Ishikawa (cell line): ENCODE data around the gene RHBDL3.

Experiments used
- CEBPB ChIP-seq: IDR thresholded peaks from 2 replicates; pipeline ENCODE4 v1.6.1; 2012
- CREB1 ChIP-seq: IDR thresholded peaks from 2 replicates; pipeline ENCODE4 v1.6.1; 2012; ENCODE audit warnings: low read depth
- EGR1 ChIP-seq: IDR thresholded peaks from 2 replicates; pipeline ENCODE4 v1.6.1; 2012
- EP300 ChIP-seq: IDR thresholded peaks from 2 replicates; pipeline ENCODE4 v1.6.1; 2012; ENCODE audit warnings: borderline replicate concordance
- FOXM1 ChIP-seq: IDR thresholded peaks from 2 replicates; pipeline ENCODE4 v1.6.1; 2012; ENCODE audit warnings: low read depth, borderline replicate concordance
- NFIC ChIP-seq: IDR thresholded peaks from 2 replicates; pipeline ENCODE4 v1.6.1; 2012
- RAD21 ChIP-seq: IDR thresholded peaks from 2 replicates; pipeline ENCODE4 v1.6.1; 2012; ENCODE audit warnings: low read depth
- TAF1 ChIP-seq: IDR thresholded peaks from 2 replicates; pipeline ENCODE4 v1.6.1; 2012; ENCODE audit warnings: low read depth, mild to moderate bottlenecking
- TCF12 ChIP-seq: IDR thresholded peaks from 2 replicates; pipeline ENCODE4 v1.6.1; 2012; ENCODE audit warnings: low read depth
- TEAD4 ChIP-seq: IDR thresholded peaks from 2 replicates; pipeline ENCODE4 v1.6.1; 2012
- YY1 ChIP-seq: IDR thresholded peaks from 2 replicates; pipeline ENCODE4 v1.6.1; 2012; ENCODE audit warnings: low read depth
- ZBTB7A ChIP-seq: IDR thresholded peaks from 2 replicates; pipeline ENCODE4 v1.6.1; 2012; ENCODE audit warnings: low read depth
- TF ChIP-seq, protein P1 (sequence below): IDR thresholded peaks from 2 replicates; pipeline ENCODE4 v1.6.1; 2012
- TF ChIP-seq, protein P2 (sequence below): IDR thresholded peaks from 2 replicates; pipeline ENCODE4 v1.6.1; 2012
- TF ChIP-seq, protein P3 (sequence below): IDR thresholded peaks from 2 replicates; pipeline ENCODE4 v1.6.1; 2012; ENCODE audit warnings: low read depth, mild to moderate bottlenecking

The RHBDL3 gene

DNA sequence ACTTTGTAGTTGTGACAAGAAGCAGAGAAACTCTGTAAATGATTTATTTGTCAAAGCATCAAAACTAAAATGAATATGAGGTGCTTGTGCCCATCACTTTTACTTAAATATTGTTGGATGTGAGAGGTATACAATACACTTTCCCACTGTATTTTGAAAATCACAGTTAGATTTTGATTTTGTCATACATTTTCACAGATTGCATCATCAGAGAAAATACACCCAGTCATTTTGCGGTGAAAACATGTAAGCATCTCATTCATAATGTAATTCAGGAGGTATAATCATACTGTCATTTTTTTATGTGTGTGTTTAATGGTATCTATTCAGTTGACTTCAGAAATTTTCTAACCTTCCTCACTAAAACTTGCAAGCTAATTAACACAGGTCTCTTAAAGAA lies 95.6 kb downstream of the RHBDL3 start:
- TF ChIP-seq TCF12 (no peak), TAF1 (no peak), RAD21 (no peak), TEAD4 (no peak), FOXM1 (no peak), EGR1 (no peak), NFIC (no peak), EP300 (no peak), ZBTB7A (no peak), CREB1 (no peak), CEBPB (no peak), YY1 (no peak)
- TF ChIP-seq, protein P1, sequence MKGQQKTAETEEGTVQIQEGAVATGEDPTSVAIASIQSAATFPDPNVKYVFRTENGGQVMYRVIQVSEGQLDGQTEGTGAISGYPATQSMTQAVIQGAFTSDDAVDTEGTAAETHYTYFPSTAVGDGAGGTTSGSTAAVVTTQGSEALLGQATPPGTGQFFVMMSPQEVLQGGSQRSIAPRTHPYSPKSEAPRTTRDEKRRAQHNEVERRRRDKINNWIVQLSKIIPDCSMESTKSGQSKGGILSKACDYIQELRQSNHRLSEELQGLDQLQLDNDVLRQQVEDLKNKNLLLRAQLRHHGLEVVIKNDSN = no peak
- TF ChIP-seq, protein P2, sequence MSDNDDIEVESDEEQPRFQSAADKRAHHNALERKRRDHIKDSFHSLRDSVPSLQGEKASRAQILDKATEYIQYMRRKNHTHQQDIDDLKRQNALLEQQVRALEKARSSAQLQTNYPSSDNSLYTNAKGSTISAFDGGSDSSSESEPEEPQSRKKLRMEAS = no peak
- TF ChIP-seq, protein P3, sequence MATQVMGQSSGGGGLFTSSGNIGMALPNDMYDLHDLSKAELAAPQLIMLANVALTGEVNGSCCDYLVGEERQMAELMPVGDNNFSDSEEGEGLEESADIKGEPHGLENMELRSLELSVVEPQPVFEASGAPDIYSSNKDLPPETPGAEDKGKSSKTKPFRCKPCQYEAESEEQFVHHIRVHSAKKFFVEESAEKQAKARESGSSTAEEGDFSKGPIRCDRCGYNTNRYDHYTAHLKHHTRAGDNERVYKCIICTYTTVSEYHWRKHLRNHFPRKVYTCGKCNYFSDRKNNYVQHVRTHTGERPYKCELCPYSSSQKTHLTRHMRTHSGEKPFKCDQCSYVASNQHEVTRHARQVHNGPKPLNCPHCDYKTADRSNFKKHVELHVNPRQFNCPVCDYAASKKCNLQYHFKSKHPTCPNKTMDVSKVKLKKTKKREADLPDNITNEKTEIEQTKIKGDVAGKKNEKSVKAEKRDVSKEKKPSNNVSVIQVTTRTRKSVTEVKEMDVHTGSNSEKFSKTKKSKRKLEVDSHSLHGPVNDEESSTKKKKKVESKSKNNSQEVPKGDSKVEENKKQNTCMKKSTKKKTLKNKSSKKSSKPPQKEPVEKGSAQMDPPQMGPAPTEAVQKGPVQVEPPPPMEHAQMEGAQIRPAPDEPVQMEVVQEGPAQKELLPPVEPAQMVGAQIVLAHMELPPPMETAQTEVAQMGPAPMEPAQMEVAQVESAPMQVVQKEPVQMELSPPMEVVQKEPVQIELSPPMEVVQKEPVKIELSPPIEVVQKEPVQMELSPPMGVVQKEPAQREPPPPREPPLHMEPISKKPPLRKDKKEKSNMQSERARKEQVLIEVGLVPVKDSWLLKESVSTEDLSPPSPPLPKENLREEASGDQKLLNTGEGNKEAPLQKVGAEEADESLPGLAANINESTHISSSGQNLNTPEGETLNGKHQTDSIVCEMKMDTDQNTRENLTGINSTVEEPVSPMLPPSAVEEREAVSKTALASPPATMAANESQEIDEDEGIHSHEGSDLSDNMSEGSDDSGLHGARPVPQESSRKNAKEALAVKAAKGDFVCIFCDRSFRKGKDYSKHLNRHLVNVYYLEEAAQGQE = no peak

DNA sequence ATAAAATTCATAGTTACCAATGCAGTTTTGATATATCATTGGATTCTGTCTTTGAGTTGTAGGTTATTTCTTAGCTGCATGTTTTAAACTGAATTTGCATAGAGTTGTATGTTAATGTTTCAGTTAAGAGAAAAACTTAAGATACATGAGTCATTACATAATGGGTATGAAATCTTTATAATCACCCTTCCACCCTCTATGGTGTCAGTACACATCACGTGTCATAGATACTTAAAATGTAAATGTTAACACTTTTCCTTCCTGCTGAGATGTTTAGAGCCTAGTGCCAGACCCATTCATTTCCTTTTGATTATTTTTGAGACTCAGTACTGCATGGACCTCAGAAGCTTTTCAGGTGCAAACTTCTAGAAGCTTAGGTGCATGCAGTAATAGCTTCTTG lies 104.8 kb downstream of the RHBDL3 start:
- TF ChIP-seq FOXM1 (no peak), TEAD4 (no peak), TCF12 (no peak), CREB1 (no peak), ZBTB7A (no peak), EGR1 (no peak), YY1 (no peak), NFIC (no peak)
- TF ChIP-seq, protein P3 = no peak
- TF ChIP-seq, protein P2 = no peak
- TF ChIP-seq, protein P1 = no peak
